ENCODE measurements around the gene COL9A1. TPM values are rescaled to one million over a fixed set of nuclear protein-coding genes. Genes with fewer than 3 reads are reported as not detected.

Gene COL9A1
- total and polyA plus RNA-seq, 2 donors (not counting 1 experiment from before 2014, with no cell fraction given), result not detected

GRCh38 chr6:70171236-70171635 lies 131.6 kb downstream of the COL9A1 start:
- Histone ChIP-seq H3K4me2 (replicated peaks; ENCODE audit: low read depth, low read length, poor library complexity, severe bottlenecking) (no peak overlapping the region), H3K9me3 (ENCODE audit: control extremely low read depth in 1 of 3, control insufficient read depth in 2 of 3, insufficient read depth in 1 of 3, low read length in 2 of 3) (no peaks in the 10 kb centered on the region), H3K79me2 (ENCODE audit: control insufficient read depth, insufficient read depth, low read length) (no peaks in the 10 kb centered on the region), H3K4me3 (ENCODE audit: control extremely low read depth in 1 of 5, extremely low read depth in 1 of 5, insufficient read depth in 1 of 5, low read depth in 2 of 5, low read length in 4 of 5) (no peak overlapping the region), H3K9ac (ENCODE audit: low read length) (no peak overlapping the region), H3K36me3 (replicated peaks in 1 of 2; ENCODE audit: control extremely low read depth in 1 of 2, control insufficient read depth in 1 of 2, extremely low read depth in 1 of 2, insufficient read depth in 2 of 2, low read length in 1 of 2) (peaks cover 1 to 34% of the 10 kb centered on the region in 2 experiments), H2AFZ (ENCODE audit: insufficient read depth, low read depth, low read length, poor library complexity, severe bottlenecking) (no peak overlapping the region), H3K4me1 (ENCODE audit: control insufficient read depth in 2 of 2, insufficient read depth in 2 of 2, low read length in 2 of 2) (no peaks in the 10 kb centered on the region), H3K27ac (ENCODE audit: low read length in 2 of 2) (no peak overlapping the region), H3K27me3 (replicated peaks in 1 of 4; ENCODE audit: control extremely low read depth in 1 of 4, control insufficient read depth in 3 of 4, insufficient read depth in 4 of 4, low read length in 3 of 4) (no peaks in the 10 kb centered on the region), H4K20me1 (ENCODE audit: control insufficient read depth, insufficient read depth, low read length, poor library complexity, severe bottlenecking) (no peaks in the 10 kb centered on the region)
- ChIA-PET POLR2A (no interaction called here), CTCF (interaction anchor here (0.8 kb wide), 1 partner anchor 63 kb away, joined by 3 read pairs; no protein-coding TSS in a partner anchor)
- intact Hi-C loops (cut with micrococcal nuclease), result no loop called here
- Mint-ChIP-seq H3K9me3 (ENCODE audit: insufficient read depth) (no peaks in the 10 kb centered on the region), H3K4me1 (no peaks in the 10 kb centered on the region), H3K4me3 (no peak overlapping the region), H3K27me3 (no peaks in the 10 kb centered on the region), H3K27ac (no peak overlapping the region)
- TF ChIP-seq EZH2 (IDR thresholded peaks at IDR 0.05; ENCODE audit: borderline replicate concordance, insufficient read depth, low read depth, low read length, poor library complexity, severe bottlenecking) (no peak), CTCF (IDR thresholded peaks at IDR 0.05) (no peak)
- ATAC-seq (ENCODE audit: low read depth), result no peak
- no peak for DNase-seq

- TF ChIP-seq CTCF (IDR thresholded peaks at IDR 0.05), result no peak
- no peak for TF ChIP-seq EZH2 (IDR thresholded peaks at IDR 0.05; ENCODE audit: borderline replicate concordance, insufficient read depth, low read depth, low read length, poor library complexity, severe bottlenecking)
- Mint-ChIP-seq H3K9me3 (ENCODE audit: insufficient read depth) (no peaks in the 10 kb centered on the region), H3K4me1 (no peaks in the 10 kb centered on the region), H3K27me3 (no peaks in the 10 kb centered on the region), H3K27ac (no peak overlapping the region), H3K4me3 (no peak overlapping the region)
- intact Hi-C loops (cut with micrococcal nuclease), result no loop called here
- ChIA-PET CTCF (no interaction called here), POLR2A (no interaction called here)
- Histone ChIP-seq H3K4me2 (replicated peaks; ENCODE audit: low read depth, low read length, poor library complexity, severe bottlenecking) (no peak overlapping the region), H3K79me2 (ENCODE audit: control insufficient read depth, insufficient read depth, low read length) (no peaks in the 10 kb centered on the region), H3K36me3 (replicated peaks in 1 of 2; ENCODE audit: control extremely low read depth in 1 of 2, control insufficient read depth in 1 of 2, extremely low read depth in 1 of 2, insufficient read depth in 2 of 2, low read length in 1 of 2) (peaks cover 0 to 36% of the 10 kb centered on the region in 2 experiments), H2AFZ (ENCODE audit: insufficient read depth, low read depth, low read length, poor library complexity, severe bottlenecking) (no peak overlapping the region), H3K9ac (ENCODE audit: low read length) (no peak overlapping the region), H3K4me3 (ENCODE audit: control extremely low read depth in 1 of 5, extremely low read depth in 1 of 5, insufficient read depth in 1 of 5, low read depth in 2 of 5, low read length in 4 of 5) (no peak overlapping the region), H3K9me3 (ENCODE audit: control extremely low read depth in 1 of 3, control insufficient read depth in 2 of 3, insufficient read depth in 1 of 3, low read length in 2 of 3) (no peaks in the 10 kb centered on the region), H3K27me3 (replicated peaks in 1 of 4; ENCODE audit: control extremely low read depth in 1 of 4, control insufficient read depth in 3 of 4, insufficient read depth in 4 of 4, low read length in 3 of 4) (no peaks in the 10 kb centered on the region), H3K4me1 (ENCODE audit: control insufficient read depth in 2 of 2, insufficient read depth in 2 of 2, low read length in 2 of 2) (no peaks in the 10 kb centered on the region), H4K20me1 (ENCODE audit: control insufficient read depth, insufficient read depth, low read length, poor library complexity, severe bottlenecking) (no peaks in the 10 kb centered on the region), H3K27ac (ENCODE audit: low read length in 2 of 2) (no peak overlapping the region)
- ATAC-seq (ENCODE audit: low read depth) (no peak), DNase-seq (no peak)
- WGBS (ENCODE audit: insufficient coverage), result 100% methylated on average over 3 of the region's 5 CpGs
These were observed 134.1 kb downstream of the COL9A1 start for GRCh38 chr6:70168681-70169377.

Data from B cell (primary cell).